Dermis blood vessel endothelial cell (primary cell): ENCODE results near the gene TSPAN5. TPM values are rescaled to one million over a fixed set of nuclear protein-coding genes. Genes with fewer than 3 reads are reported as not detected.

Source experiments
- DNase-seq: peaks from one replicate; pipeline ENCODE4 v3.0.0; 2010
- total RNA-seq: library from RNA; depleted of rRNA; stranded (reverse); fragments of >200 nt; gene quantifications from 2 replicates; pipeline ENCODE4 v1.2.3, GENCODE V29; 2014

TSPAN5 gene
- total RNA-seq, 1 donor from 2014 or later: 78.3 TPM

GRCh38 chr4:98516042-98516440 is 142.4 kb downstream of the TSPAN5 start:
- DNase-seq: peak; percentile 70

GRCh38 chr4:98515470-98515809 is 143.0 kb downstream of the TSPAN5 start:
- no peak for DNase-seq

- DNase-seq: no peak
Measured at GRCh38 chr4:98514741-98515469, 143.5 kb downstream of the TSPAN5 start.

GRCh38 chr4:98512918-98513317 is 145.5 kb downstream of the TSPAN5 start:
- DNase-seq: no peak

- DNase-seq: no peak
Measured at GRCh38 chr4:98510757-98511517, 147.5 kb downstream of the TSPAN5 start.

- no peak for DNase-seq
Measured at GRCh38 chr4:98510340-98510739, 148.1 kb downstream of the TSPAN5 start.

- no peak for DNase-seq
Measured at GRCh38 chr4:98509721-98510120, 148.7 kb downstream of the TSPAN5 start.

GRCh38 chr4:98508829-98509598 is 149.4 kb downstream of the TSPAN5 start:
- no peak for DNase-seq

- DNase-seq: no peak
Measured at GRCh38 chr4:98508248-98508647, 150.2 kb downstream of the TSPAN5 start.

GRCh38 chr4:98507299-98507698 is 151.1 kb downstream of the TSPAN5 start:
- DNase-seq: no peak

GRCh38 chr4:98506462-98507132 is 151.8 kb downstream of the TSPAN5 start:
- peak; percentile 42 for DNase-seq

- DNase-seq: no peak
Measured at GRCh38 chr4:98505992-98506391, 152.4 kb downstream of the TSPAN5 start.

GRCh38 chr4:98504091-98504490 is 154.3 kb downstream of the TSPAN5 start:
- DNase-seq: no peak

- no peak for DNase-seq
Measured at GRCh38 chr4:98503676-98504075, 154.7 kb downstream of the TSPAN5 start.

- DNase-seq: no peak
Measured at GRCh38 chr4:98502624-98503023, 155.8 kb downstream of the TSPAN5 start.

- no peak for DNase-seq
Measured at GRCh38 chr4:98502031-98502430, 156.4 kb downstream of the TSPAN5 start.

GRCh38 chr4:98501383-98501782 is 157.0 kb downstream of the TSPAN5 start:
- no peak for DNase-seq

GRCh38 chr4:98498774-98499173 is 159.6 kb downstream of the TSPAN5 start:
- DNase-seq: no peak

- no peak for DNase-seq
Measured at GRCh38 chr4:98496152-98496845, 162.1 kb downstream of the TSPAN5 start.

- DNase-seq: no peak
Measured at GRCh38 chr4:98493296-98493695, 165.1 kb downstream of the TSPAN5 start.

GRCh38 chr4:98491899-98492559 is 166.4 kb downstream of the TSPAN5 start:
- no peak for DNase-seq

GRCh38 chr4:98490251-98490650 is 168.2 kb downstream of the TSPAN5 start:
- DNase-seq: no peak
